GM08714 (cell line): ENCODE data around the gene UBXN4.
"Not testable (repeated sequence)": the region's sequence is repeated elsewhere in the genome, so short reads cannot be mapped to it uniquely, and the experiment has no call there.

Experiments used
- H3K4me3 ChIP-seq: fragments of 200-500 bp; sonication (Bioruptor generic); 2 replicates; pipeline ENCODE4 v1.5.1; 2014; ENCODE audit warnings: mild to moderate bottlenecking, low read length, inconsistent platforms
- ZNF274 ChIP-seq: IDR thresholded peaks from 2 replicates; pipeline ENCODE4 v1.6.1; 2012; ENCODE audit warnings: mild to moderate bottlenecking, low read depth, low read length

UBXN4 gene

DNA sequence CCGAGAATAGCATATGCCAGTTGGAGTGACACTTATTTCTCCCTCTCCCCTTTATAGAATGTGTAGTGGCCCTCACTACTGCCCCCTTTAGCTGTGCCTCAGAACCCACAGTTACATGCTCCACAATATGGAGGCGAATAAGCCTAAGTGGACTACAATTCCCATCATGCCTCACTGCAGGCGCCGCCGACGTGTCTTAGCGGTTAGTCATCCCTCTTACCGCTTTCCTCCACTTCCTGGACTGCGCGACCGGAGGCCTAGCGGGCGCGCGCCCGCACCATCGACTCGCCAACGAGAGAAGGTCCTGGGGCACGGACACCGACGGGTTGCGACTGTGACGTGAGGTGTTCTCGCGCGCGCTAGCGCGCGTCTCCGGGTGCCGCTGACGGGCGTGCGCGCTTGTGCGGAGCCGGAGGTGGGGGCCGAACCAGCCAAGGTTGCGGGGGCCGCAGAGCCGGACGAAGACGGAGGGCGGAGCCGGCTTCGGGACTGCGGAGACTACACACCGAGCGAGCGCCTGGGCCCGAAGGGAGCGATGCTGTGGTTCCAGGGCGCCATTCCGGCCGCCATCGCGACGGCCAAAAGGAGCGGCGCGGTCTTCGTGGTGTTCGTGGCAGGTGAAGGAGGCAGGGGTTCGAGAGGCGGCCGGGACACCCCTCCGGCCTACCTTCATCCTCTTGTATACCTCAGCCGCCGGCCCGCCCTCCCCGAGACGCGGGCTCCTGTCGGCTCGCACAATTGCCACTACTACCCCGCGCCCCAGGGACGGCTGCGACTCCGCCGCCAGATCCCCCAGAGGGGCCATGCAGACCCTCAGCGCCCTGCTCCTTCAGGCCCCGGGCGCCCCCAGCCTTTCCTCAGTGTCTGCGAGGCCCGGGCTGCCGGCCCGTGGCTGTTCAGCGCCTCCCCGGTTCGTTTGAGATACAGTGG, at the start of gene UBXN4:
Gene UBXN4 (plus strand): TSS at position 461 of the 930 bp plus-strand sequence. CDS start 75 bp downstream, at position 536.
- peak within 1 kb of the TSS; percentile 90 for H3K4me3 ChIP-seq
- no peak for TF ChIP-seq ZNF274

GRCh38 chr2:135694711-135695110, 46.9 kb upstream of the UBXN4 start:
- H3K4me3 ChIP-seq = no peak overlapping the region
- TF ChIP-seq ZNF274 = no peak

DNA sequence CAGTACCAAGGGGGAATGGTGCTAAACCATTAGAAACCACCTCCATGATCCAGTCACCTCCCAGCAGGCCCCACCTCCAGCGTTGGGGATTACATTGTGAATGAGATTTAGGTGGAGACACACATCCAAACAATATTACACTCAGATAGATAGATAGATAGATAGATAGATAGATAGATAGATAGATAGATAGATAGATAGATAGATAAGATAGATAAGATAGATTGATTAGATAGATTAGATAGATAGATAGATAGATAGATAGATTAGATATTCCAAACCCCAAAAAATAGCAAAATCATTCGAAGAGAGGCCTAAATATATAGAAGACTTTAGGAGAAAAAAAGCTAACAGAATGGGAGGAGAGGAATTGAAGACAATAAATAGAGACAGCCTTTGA, 42.8 kb upstream of the UBXN4 start:
- no peak for TF ChIP-seq ZNF274
- H3K4me3 ChIP-seq = no peak overlapping the region

DNA sequence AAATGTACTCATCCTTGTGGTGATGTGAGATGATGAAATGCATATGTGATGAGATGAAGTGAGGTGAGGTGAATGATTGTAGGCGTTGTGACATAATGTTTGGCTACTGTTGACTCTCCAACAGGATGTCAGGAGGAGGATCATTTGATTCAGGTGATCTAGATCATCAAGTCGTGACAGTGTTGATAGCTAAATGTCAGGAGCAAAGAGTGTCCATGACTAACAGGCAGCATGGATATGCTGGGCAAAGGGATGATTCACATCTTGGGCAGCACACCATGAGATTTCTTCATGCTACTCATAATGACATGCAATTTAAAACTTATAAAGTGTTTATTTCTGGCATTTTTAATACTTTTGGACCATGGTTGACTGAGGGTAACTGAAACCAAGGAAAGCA, 40.2 kb upstream of the UBXN4 start:
- no peak overlapping the region for H3K4me3 ChIP-seq
- no peak for TF ChIP-seq ZNF274

- TF ChIP-seq ZNF274 = no peak
- no peak overlapping the region for H3K4me3 ChIP-seq
Observed at GRCh38 chr2:135703300-135703699, 38.4 kb upstream of the UBXN4 start.

DNA sequence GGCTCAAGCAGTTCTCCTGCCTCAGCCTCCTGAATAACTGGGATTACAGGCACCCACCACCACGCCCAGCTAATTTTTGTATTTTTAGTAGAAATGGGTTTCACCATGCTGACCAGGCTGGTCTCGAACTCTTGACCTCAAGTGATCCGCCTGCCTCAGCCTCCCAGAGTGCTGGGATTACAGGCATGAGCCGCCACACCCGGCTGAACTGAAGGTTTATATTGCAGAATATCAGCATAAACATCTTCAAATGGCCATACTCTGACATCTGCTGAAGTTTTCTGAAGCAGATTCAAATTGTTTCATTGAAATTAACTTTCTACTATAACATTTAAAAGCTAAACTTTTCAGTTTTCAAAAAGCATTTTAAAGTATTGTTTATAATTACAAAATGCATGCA, 37.6 kb upstream of the UBXN4 start:
- H3K4me3 ChIP-seq = not testable (repeated sequence)

DNA sequence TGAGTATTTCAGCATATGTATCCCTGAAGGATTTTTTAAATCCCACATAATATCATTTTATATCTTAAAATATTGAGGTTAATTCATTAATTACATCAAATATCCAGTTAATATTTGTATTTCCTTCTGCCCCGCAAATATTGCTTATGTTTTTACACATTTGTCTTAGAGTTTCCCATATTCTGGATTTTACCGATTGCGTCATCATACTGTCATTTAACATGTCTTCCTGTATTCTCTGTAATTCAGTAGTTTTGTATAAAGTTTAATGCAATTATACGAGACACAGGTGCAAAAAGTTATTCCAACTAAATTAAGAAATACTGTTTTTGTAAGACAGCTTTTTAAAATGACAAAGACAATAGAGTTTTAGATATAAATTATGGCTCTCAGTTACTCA, 33.5 kb upstream of the UBXN4 start:
- H3K4me3 ChIP-seq = no peak overlapping the region
- TF ChIP-seq ZNF274 = no peak

GRCh38 chr2:135709992-135710391, 31.7 kb upstream of the UBXN4 start:
- TF ChIP-seq ZNF274 = no peak
- H3K4me3 ChIP-seq = no peak overlapping the region

DNA sequence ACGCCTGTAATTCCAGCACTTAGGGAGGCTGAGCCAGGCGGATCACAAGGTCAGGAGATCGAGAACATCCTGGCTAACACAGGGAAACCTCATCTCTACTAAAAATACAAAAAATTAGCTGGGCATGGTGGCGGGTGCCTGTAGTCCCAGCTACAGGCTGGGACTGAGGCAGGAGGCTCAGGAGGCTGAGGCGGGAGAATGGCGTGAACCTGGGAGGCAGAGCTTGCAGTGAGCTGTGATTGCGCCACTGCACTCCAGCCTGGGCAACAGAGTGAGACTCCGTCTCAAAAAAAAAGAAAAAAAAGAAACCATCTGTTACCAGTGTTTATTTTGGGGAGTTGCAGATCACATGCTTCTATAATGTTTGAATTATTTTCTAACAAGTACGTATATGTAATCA, 26.6 kb upstream of the UBXN4 start:
- not testable (repeated sequence) for H3K4me3 ChIP-seq

- H3K4me3 ChIP-seq = no peak overlapping the region
Observed at GRCh38 chr2:135728064-135728743, 13.5 kb upstream of the UBXN4 start.

DNA sequence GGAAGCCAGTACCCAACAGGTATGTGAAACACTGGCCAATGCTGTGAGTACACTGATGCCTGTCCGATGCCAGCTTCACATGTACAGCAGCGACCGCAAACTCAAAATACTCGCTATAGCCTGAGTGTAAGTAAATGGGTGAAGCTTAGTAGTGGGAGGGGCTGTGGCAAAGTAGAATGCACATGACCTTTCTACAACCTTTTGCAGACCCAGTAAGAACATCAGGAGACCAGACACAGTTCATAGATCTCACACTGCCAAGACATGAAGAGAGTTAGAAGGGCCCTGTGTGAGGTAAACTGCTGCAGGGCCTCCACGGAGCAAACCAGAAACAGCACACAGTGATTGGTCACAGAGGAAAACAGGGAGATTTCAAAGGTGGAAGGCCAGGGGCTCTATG, 9.1 kb upstream of the UBXN4 start:
- H3K4me3 ChIP-seq = no peak overlapping the region
- no peak for TF ChIP-seq ZNF274

More at GRCh38 chr2:135728064-135728743, 13.5 kb upstream of the UBXN4 start:
- no peak for TF ChIP-seq ZNF274

GRCh38 chr2:135733045-135733444, 8.6 kb upstream of the UBXN4 start:
- TF ChIP-seq ZNF274 = no peak
- H3K4me3 ChIP-seq = no peak overlapping the region

- H3K4me3 ChIP-seq = no peak overlapping the region
- no peak for TF ChIP-seq ZNF274
Observed at GRCh38 chr2:135736546-135736945, 5.1 kb upstream of the UBXN4 start.

DNA sequence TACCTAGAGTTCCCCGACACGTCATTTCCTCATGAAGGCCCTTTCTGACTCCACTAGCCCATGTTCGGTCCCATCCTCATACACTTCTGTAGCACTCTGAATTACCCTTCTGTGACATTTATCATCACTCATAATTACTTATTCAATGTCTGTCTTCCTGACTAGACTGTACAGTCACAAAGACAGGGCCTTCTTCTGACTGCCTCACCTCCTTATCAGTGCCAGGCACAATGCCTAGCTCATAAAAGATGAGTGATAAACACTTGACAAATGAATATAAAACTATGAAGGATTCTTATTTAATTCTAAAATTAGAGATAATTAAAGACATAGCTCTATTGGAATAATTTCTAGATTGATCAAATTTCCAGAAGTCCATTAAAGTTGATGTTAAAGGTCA, 1.4 kb upstream of the UBXN4 start:
- H3K4me3 ChIP-seq = no peak overlapping the region
- no peak for TF ChIP-seq ZNF274

GRCh38 chr2:135741043-135741394, 636 bp upstream of the UBXN4 start:
- H3K4me3 ChIP-seq = no peak overlapping the region; the same call in 1 of the 2 replicates
- no peak for TF ChIP-seq ZNF274
